Transverse colon (tissue), 3 donors: ENCODE data around the gene SIK3.

Experiments
- EP300 ChIP-seq: sonication (generic); formaldehyde crosslinking; IDR thresholded peaks from one replicate; pipeline ENCODE4 v1.6.1; 2017; ENCODE audit warnings: antibody characterized with exemption, low read depth
- TF ChIP-seq, protein P1 (sequence below), 5 experiments: fragments of 200-600 bp in 3 of 5; fragments of 450-650 bp in 2 of 5; sonication (generic) in 3 of 5; IDR thresholded peaks; 1 replicate in 2 of 5; 2 replicates in 3 of 5; pipeline ENCODE4 v1.5.1; 2016 to 2017; ENCODE audit warnings: antibody characterized with exemption in 5 of 5, inconsistent platforms in 3 of 5, mild to moderate bottlenecking in 2 of 5, moderate library complexity in 1 of 5

- TF ChIP-seq, protein P1, sequence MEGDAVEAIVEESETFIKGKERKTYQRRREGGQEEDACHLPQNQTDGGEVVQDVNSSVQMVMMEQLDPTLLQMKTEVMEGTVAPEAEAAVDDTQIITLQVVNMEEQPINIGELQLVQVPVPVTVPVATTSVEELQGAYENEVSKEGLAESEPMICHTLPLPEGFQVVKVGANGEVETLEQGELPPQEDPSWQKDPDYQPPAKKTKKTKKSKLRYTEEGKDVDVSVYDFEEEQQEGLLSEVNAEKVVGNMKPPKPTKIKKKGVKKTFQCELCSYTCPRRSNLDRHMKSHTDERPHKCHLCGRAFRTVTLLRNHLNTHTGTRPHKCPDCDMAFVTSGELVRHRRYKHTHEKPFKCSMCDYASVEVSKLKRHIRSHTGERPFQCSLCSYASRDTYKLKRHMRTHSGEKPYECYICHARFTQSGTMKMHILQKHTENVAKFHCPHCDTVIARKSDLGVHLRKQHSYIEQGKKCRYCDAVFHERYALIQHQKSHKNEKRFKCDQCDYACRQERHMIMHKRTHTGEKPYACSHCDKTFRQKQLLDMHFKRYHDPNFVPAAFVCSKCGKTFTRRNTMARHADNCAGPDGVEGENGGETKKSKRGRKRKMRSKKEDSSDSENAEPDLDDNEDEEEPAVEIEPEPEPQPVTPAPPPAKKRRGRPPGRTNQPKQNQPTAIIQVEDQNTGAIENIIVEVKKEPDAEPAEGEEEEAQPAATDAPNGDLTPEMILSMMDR (IDR thresholded peaks at IDR 0.05): no peak
- no peak for TF ChIP-seq EP300
Observed at GRCh38 chr11:116860303-116860702, 237.9 kb downstream of the SIK3 start.
